Measurements from ENCODE around the gene CDK5RAP2. TPM values are rescaled to one million over a fixed set of nuclear protein-coding genes. Genes with fewer than 3 reads are reported as not detected.

CDK5RAP2 gene
- 18.6 and 24.2 TPM in 2 replicates for total RNA-seq (2014; rRNA removed; shearing (Covaris generic))

DNA sequence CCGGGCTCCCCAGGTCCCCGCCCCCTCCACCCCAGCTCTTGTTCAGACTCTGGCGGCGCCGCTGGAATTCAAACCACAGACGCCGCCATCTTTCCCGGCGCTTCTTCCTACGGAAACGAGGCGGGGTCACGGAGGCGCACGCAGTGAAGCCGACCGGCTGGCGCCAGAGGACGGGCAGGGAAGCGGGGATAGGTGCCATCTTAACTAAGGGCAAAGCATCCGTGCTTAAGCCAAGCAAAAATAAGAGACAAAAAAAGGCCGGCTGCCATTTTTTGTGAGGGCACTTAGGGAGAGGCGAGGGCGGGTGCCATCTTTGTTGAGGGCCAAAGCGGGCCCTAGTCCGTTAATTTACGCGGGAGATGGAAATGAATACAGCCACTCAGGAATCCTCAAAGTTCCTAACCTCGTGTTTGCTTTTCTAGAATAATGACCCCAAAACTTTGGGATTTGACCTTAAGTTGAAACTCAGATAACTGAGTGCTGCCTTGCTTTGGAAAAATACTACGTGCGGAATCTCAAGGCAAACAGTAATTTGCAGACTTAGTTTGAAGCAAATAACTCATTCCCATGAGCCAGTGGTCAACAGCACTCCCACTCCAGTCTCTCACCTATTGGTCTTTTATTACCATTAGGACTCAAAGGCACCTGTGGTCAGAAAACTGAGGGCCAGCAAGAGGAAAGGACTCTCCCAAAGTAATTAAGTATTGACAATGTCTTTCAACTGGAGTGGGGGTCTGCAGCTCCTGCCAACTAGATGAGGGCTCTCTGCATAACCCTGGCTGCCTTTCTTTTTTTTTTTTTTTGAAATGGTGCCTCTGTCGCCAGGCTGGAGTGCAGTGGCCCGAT lies at the start of gene CDK5RAP2:
CDK5RAP2 (minus strand) TSS at position 117 of the 846 bp plus-strand sequence. CDS start 189 bp downstream, outside the sequence.
- peak; percentile 97 for DNase-seq (ENCODE audit: low spot score)

DNA sequence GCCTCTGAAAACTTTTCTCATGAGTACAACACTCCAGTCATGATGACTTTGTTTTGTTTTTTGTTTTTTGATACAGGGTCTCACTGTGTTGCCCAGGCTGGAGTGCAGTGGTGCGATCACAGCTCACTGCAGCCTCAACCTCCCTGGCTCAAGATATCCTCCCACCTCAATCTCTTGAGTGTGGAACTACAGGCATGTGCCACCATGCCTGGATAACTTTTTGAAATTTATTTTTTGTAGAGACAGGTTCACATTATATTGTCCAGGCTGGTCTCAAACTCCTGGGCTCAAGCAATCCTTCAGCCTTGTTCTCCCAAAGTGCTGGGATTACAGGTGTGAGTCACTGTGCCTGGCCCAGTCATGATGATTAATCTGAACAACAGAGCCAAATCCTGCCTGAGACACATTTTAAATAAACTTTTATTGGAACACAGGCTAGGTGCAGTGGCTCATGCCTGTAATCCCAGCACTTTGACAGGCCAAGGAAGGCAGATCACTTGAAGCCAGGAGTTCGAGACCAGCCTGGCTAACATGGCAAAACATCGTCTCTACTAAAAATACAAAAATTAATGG lies 49.0 kb upstream of the CDK5RAP2 start:
- peak; percentile 9 for DNase-seq (ENCODE audit: low spot score)

GRCh38 chr9:120628207-120628924 lies 48.4 kb upstream of the CDK5RAP2 start:
- DNase-seq (ENCODE audit: low spot score): no peak

DNA sequence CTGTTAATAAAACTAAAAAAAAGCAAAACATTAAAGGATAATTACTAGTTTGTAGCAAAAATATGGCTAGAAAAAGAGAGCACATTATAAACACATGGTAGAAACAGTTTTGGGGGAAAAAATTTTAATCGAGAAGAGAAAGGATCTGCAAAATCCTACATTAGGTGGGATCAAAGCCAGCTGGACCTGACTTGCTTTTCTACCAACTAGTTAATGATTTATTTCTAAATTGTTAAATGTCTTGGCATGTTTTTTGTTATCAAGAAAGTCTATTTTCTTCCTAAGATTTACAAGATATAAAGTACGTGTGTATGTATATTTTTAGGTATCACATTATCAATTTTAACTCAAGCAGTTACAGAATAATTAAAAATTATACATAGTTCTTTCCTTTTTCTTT lies 47.1 kb upstream of the CDK5RAP2 start:
- DNase-seq (ENCODE audit: low spot score): no peak

DNA sequence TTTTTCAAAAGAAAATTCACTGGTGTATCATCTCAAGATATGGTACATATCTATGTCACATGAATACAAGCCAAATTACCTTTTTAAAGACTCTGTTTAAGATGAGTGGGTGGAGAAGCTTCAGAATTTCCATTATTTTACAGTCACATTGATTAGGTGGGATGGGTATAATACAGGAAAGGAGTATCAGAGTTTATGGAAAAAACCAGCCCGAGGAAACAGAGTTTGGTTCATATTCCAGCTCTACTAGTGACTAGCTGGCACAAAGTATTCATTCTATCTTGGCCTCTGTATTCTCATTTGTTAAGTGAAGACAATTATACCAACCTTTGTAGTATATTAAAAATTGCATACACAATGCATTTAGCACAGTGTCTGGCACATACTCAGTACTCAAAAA lies 46.5 kb upstream of the CDK5RAP2 start:
- no peak for DNase-seq (ENCODE audit: low spot score)

DNA sequence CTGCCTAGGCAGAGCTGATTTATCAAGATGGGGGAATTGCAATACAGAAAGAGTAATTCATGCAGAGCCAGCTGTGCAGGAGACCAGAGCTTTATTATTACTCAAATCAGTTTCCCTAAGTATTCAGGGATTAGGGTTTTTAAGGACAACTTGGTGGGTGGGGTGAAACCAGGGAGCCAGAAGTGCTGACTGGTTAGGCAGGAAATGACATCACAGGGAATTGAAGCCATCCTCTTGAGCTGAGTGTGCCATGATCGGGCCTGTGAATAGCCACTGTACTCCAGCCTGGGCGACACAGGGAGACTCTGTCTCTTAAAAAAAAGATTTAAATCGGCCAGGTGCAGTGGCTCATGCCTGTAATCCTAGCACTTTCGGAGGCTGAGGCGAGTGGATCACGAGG lies 45.3 kb upstream of the CDK5RAP2 start:
- DNase-seq (ENCODE audit: low spot score): peak; percentile 15

GRCh38 chr9:120622790-120623189 lies 42.8 kb upstream of the CDK5RAP2 start:
- DNase-seq (ENCODE audit: low spot score): no peak

DNA sequence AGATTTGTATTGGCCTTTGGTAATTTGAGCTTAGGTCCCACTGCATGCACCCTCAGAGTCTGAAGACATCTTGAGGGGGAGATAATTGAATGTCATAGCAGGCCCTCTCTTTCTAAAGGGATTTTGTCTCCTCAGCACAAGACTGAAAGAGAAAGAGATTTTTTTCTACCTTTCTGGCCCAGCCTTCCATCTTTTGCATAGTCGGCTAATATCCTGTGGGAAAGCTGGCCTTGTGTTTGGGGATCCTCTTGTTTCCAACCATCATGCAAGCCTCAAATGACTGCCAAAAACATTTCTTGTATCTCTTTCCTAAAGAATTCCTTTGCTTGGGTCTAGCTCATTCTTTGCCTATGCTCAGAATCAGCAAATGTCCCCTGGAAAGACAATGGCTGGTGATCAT lies 42.0 kb upstream of the CDK5RAP2 start:
- DNase-seq (ENCODE audit: low spot score): no peak

DNA sequence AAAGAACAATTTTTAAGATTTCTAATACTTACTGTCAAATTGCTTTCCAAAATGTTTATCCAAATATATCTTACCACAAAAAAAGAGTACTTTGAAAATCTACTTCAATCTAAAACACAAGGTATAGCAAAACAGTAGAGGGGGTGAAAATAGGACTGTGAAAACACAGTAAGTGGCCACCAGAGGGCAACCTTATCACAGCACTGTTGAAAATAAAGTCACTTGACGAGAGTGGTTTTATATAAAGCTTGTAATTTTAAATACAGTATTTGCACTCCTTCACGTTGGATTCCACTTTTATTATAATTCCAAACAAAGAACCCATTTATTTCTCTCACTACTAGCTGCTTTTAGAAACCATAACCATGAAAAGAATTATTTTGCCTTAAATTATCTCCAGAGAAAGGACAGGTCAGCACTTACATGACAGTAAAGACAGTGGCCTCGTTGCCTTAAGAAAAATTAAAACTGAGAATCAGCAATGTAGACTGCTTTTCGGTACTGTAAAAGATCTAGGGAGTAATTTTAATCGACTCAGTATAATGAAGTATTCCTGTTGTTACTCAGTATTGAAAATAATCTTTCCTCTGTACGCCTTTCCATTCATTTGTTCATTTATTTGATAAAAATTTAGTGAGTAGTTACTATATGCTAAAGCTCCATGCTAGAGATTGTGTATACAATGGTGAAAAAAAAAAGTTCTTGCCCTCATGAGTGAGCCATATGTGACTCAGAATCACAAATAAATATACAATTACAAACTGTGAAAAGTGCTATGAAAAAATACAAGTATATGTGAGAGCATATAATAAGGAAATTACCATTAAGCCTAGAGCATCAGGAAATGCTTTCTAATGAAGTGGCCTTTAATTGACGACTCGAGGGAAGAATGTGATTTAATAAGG lies 40.0 kb upstream of the CDK5RAP2 start:
- DNase-seq (ENCODE audit: low spot score): peak; percentile 46

GRCh38 chr9:120616966-120617935 lies 37.3 kb upstream of the CDK5RAP2 start:
- no peak for DNase-seq (ENCODE audit: low spot score)

- DNase-seq (ENCODE audit: low spot score): no peak
These were observed 32.3 kb upstream of the CDK5RAP2 start for GRCh38 chr9:120612218-120612617.

DNA sequence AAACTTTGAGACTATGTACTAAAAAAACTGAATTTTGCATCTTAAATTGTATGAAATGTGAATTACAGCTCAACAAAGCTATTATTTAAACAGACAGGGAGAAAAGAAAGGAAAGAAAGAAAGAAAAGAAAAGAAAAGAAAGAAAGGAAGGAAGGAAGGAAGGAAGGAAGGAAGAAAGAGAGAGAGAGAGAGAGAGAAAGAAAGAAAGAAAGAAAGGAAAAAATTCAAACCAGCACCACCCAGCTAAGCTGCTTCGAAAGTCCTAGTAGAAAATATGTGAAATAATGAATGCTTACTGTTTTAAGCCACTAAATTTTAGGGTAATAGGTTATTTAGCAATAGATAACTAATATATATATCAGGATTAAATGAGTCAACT lies 31.7 kb upstream of the CDK5RAP2 start:
- no peak for DNase-seq (ENCODE audit: low spot score)

DNA sequence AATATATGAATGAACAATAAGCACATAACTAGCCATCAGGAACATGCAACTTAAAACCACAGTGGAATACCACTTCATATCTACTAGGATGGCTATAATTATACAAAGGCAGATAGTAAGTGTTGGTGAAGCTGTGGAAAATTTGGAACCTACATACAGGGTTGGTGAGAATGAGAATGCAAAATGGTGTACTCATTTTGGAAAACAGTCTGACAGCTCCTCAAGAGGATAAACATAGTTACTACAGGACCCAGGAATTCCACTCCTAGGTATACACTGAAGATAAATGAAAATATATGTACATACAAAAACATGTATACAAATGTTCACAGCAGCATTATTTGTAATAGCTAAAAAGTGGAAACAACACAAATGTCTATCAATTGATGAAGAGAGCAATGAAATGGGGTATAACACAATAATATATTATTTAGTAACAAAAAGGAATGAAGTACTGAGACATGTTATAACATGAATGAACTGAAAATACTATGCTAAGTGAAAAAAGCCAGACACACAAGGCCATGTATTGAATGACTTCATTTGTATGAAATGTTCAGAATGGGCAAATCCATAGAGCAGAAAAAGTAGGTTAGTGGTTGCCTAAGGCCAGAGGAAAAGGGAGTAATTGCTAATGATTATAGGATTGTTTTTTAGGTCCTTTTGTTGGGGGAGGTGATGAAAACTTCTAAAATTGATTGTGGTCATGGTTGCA lies 31.2 kb upstream of the CDK5RAP2 start:
- peak; percentile 9 for DNase-seq (ENCODE audit: low spot score)

GRCh38 chr9:120609636-120610035 lies 29.7 kb upstream of the CDK5RAP2 start:
- no peak for DNase-seq (ENCODE audit: low spot score)

DNA sequence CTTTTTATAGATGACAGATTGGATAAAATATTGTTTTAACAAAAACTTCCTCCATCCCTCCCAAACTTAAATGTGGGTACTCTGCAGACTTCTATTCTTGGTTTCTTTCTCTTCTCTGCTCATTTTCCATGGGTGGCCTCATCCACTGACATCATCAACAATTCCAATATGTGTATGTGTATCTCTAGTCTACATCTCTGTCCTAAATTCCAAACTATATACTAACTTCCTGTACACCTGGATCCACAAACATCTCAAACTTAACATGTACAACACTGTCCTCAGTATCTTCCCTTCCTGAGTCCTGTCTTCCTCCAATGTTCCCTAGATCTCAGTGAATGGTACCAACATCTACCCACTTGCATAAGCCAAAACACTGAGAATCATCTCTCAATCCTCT lies 28.5 kb upstream of the CDK5RAP2 start:
- DNase-seq (ENCODE audit: low spot score): no peak

DNA sequence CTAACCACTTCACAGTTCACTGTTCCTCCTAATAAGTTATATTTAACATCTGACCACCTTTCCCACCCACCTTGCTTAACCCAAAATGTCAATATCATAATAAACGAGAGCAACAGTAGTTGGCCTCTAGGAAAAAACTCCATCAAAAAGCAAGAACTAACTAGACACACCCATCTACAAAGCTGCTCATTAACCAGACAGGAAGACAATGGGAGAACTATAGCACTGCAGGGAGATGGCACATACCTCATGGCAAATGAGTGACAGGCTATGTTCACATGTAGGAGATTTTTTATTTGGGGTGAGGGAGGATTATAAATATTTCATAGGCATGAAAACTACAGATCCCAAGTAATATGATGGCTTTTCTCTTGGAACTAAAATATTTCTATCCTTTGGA lies 23.6 kb upstream of the CDK5RAP2 start:
- no peak for DNase-seq (ENCODE audit: low spot score)

DNA sequence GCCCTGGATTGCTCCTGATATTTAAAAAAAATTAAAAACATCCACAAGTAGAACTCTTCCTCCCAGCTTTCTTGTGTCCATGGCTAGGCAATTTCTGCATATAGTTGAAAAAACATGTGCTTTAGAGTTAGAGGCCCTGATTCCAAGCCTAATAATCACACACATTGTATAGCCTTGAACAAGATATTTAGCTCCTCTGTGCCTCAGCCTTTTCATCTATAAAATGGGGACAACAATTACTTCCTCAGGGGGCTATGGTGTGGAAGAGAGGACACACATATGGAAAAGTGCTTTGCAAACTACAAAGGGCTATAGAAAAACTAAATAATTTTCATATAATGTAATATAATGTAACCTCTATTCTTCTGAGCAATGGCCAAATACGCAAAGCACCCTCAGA lies 23.0 kb upstream of the CDK5RAP2 start:
- no peak for DNase-seq (ENCODE audit: low spot score)

DNA sequence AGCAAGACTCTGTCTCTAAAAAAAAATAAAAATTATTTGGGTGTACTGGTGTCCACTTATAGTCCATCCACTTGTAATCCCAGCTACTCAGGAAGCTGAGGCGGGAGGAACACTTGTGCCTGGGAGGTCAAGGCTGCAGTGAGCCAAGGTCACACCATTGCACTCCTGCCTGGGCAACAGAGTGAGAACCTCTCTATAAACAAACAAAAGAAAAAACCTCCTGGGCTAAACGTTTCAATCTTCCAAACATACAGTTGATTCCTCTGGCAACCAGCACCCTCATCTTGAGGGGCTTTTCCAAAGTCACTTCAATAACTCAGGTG lies 13.9 kb upstream of the CDK5RAP2 start:
- DNase-seq (ENCODE audit: low spot score): no peak

- DNase-seq (ENCODE audit: low spot score): no peak
These were observed 13.4 kb upstream of the CDK5RAP2 start for GRCh38 chr9:120593250-120593954.

Measured in H4 (cell line).